ENCODE data around the gene BHLHA9.
"Not testable (repeated sequence)": the region's sequence is repeated elsewhere in the genome, so short reads cannot be mapped to it uniquely, and the experiment has no call there.

The BHLHA9 gene

GRCh38 chr17:1232331-1232730 is 37.9 kb upstream of the BHLHA9 start:
- POLR2A ChIA-PET = no interaction called here
- CTCF ChIA-PET = no interaction called here
- no peak for TF ChIP-seq FOXM1 (IDR thresholded peaks at IDR 0.05; ENCODE audit: borderline replicate concordance)
- TF ChIP-seq FOXA1 (IDR thresholded peaks at IDR 0.05) = no peak
- TF ChIP-seq LEF1 (IDR thresholded peaks at IDR 0.05; ENCODE audit: borderline replicate concordance) = no peak
- no peak for TF ChIP-seq NFRKB (IDR thresholded peaks at IDR 0.05)
- no peak for TF ChIP-seq SUZ12 (IDR thresholded peaks at IDR 0.05)
- no peak for TF ChIP-seq ARNT (IDR thresholded peaks at IDR 0.05)
- TF ChIP-seq BHLHE40 (IDR thresholded peaks at IDR 0.05; ENCODE audit: borderline replicate concordance) = no peak
- DNase-seq (ENCODE audit: extremely low spot score) = no peak

DNA sequence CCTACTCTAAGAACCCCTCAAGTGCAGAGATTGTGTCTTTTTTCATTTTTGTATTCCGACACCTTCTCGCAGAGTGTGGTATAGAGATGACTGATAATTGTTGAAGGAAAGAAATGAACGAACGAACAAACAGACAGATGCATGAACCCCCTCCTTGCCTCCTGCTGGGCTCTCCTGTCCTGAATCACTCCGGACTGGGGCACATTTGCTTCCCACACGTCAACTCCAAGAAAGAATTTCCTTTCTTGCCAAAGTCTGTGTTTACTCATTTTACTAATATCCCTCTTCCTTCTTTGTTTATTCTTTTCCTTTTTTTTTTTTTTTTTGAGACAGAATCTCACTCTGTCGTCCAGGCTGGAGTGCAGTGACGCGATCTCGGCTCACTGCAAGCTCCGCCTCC is 37.5 kb upstream of the BHLHA9 start:
- POLR2A ChIA-PET = no interaction called here

GRCh38 chr17:1234455-1234854 is 35.8 kb upstream of the BHLHA9 start:
- TF ChIP-seq L3MBTL2 (conservative IDR thresholded peaks at IDR 0.05) (no peak), ZNF384 (IDR thresholded peaks at IDR 0.05) (0 out of 2 replicates have a peak, but pooled peaks have one; percentile 20)
- POLR2A ChIA-PET = no interaction called here
- DNase-seq (ENCODE audit: extremely low spot score) = no peak
- CTCF ChIA-PET = interaction anchor here (0.7 kb wide), 1 partner anchor 55 kb away, joined by 4 read pairs; no protein-coding TSS in a partner anchor

More for the DNA sequence above, 37.5 kb upstream of the BHLHA9 start:
- TF ChIP-seq SUZ12 (IDR thresholded peaks at IDR 0.05) = no peak
- CTCF ChIA-PET = no interaction called here
- no peak for DNase-seq (ENCODE audit: extremely low spot score)

- POLR2A ChIA-PET = no interaction called here
- TF ChIP-seq BHLHE40 (IDR thresholded peaks at IDR 0.05; ENCODE audit: borderline replicate concordance) (no peak), LEF1 (IDR thresholded peaks at IDR 0.05; ENCODE audit: borderline replicate concordance) (no peak), L3MBTL2 (conservative IDR thresholded peaks at IDR 0.05) (no peak), TARDBP (IDR thresholded peaks at IDR 0.05) (no peak), SUZ12 (IDR thresholded peaks at IDR 0.05) (no peak), CTBP1 (IDR thresholded peaks at IDR 0.05; ENCODE audit: borderline replicate concordance) (no peak), ZNF384 (IDR thresholded peaks at IDR 0.05) (no peak), PKNOX1 (IDR thresholded peaks at IDR 0.05) (no peak), ELF4 (IDR thresholded peaks at IDR 0.05) (no peak), NFRKB (IDR thresholded peaks at IDR 0.05) (no peak), SP1 (IDR thresholded peaks at IDR 0.05) (no peak), FOXA1 (IDR thresholded peaks at IDR 0.05) (no peak), HDGF (IDR thresholded peaks at IDR 0.05; ENCODE audit: borderline replicate concordance) (no peak), ARNT (IDR thresholded peaks at IDR 0.05) (no peak), FOXK2 (IDR thresholded peaks at IDR 0.05) (no peak), FOXM1 (IDR thresholded peaks at IDR 0.05; ENCODE audit: borderline replicate concordance) (no peak)
- CTCF ChIA-PET = no interaction called here
- DNase-seq (ENCODE audit: extremely low spot score) = no peak
These were observed 32.8 kb upstream of the BHLHA9 start for GRCh38 chr17:1237471-1237870.

GRCh38 chr17:1239210-1239609 is 31.0 kb upstream of the BHLHA9 start:
- TF ChIP-seq LEF1 (IDR thresholded peaks at IDR 0.05; ENCODE audit: borderline replicate concordance) (no peak), HDGF (IDR thresholded peaks at IDR 0.05; ENCODE audit: borderline replicate concordance) (no peak), NFRKB (IDR thresholded peaks at IDR 0.05) (no peak), ELF4 (IDR thresholded peaks at IDR 0.05) (no peak), FOXM1 (IDR thresholded peaks at IDR 0.05; ENCODE audit: borderline replicate concordance) (no peak), PKNOX1 (IDR thresholded peaks at IDR 0.05) (no peak), ZNF384 (IDR thresholded peaks at IDR 0.05) (no peak), CTBP1 (IDR thresholded peaks at IDR 0.05; ENCODE audit: borderline replicate concordance) (no peak), SP1 (IDR thresholded peaks at IDR 0.05) (no peak), L3MBTL2 (conservative IDR thresholded peaks at IDR 0.05) (no peak), TARDBP (IDR thresholded peaks at IDR 0.05) (no peak), ARNT (IDR thresholded peaks at IDR 0.05) (no peak), BHLHE40 (IDR thresholded peaks at IDR 0.05; ENCODE audit: borderline replicate concordance) (no peak)
- CTCF ChIA-PET = no interaction called here

GRCh38 chr17:1240426-1240825 is 29.8 kb upstream of the BHLHA9 start:
- peak; percentile 22; the same call in 1 of the 2 replicates for TF ChIP-seq L3MBTL2 (conservative IDR thresholded peaks at IDR 0.05)
- POLR2A ChIA-PET = interaction anchor here (0.9 kb wide), 1 partner anchor 11 kb away, joined by 3 read pairs; no protein-coding TSS in a partner anchor
- CTCF ChIA-PET = interaction anchor here (0.6 kb wide), 1 partner anchor 39 kb away, joined by 3 read pairs; the partner anchor contains the start of gene TRARG1
- DNase-seq (ENCODE audit: extremely low spot score) = not testable (repeated sequence)

More at GRCh38 chr17:1239210-1239609, 31.0 kb upstream of the BHLHA9 start:
- POLR2A ChIA-PET = no interaction called here
- DNase-seq (ENCODE audit: extremely low spot score) = no peak

GRCh38 chr17:1241929-1242328 is 28.3 kb upstream of the BHLHA9 start:
- POLR2A ChIA-PET = no interaction called here
- no peak for DNase-seq (ENCODE audit: extremely low spot score)

More at GRCh38 chr17:1241929-1242328, 28.3 kb upstream of the BHLHA9 start:
- TF ChIP-seq FOXA1 (IDR thresholded peaks at IDR 0.05) = no peak
- TF ChIP-seq ARNT (IDR thresholded peaks at IDR 0.05) = no peak
- no peak for TF ChIP-seq L3MBTL2 (conservative IDR thresholded peaks at IDR 0.05)
- TF ChIP-seq SUZ12 (IDR thresholded peaks at IDR 0.05) = no peak
- no peak for TF ChIP-seq BHLHE40 (IDR thresholded peaks at IDR 0.05; ENCODE audit: borderline replicate concordance)
- no peak for TF ChIP-seq NFRKB (IDR thresholded peaks at IDR 0.05)
- no peak for TF ChIP-seq HDGF (IDR thresholded peaks at IDR 0.05; ENCODE audit: borderline replicate concordance)
- TF ChIP-seq FOXK2 (IDR thresholded peaks at IDR 0.05) = no peak
- TF ChIP-seq TARDBP (IDR thresholded peaks at IDR 0.05) = no peak
- no peak for TF ChIP-seq ELF4 (IDR thresholded peaks at IDR 0.05)
- no peak for TF ChIP-seq FOXM1 (IDR thresholded peaks at IDR 0.05; ENCODE audit: borderline replicate concordance)
- no peak for TF ChIP-seq PKNOX1 (IDR thresholded peaks at IDR 0.05)
- TF ChIP-seq CTBP1 (IDR thresholded peaks at IDR 0.05; ENCODE audit: borderline replicate concordance) = no peak
- no peak for TF ChIP-seq ZNF384 (IDR thresholded peaks at IDR 0.05)
- no peak for TF ChIP-seq LEF1 (IDR thresholded peaks at IDR 0.05; ENCODE audit: borderline replicate concordance)
- TF ChIP-seq SP1 (IDR thresholded peaks at IDR 0.05) = no peak
- CTCF ChIA-PET = no interaction called here
